ENCODE measurements around the gene THBD.

- TF ChIP-seq EZH2 (IDR thresholded peaks at IDR 0.05; ENCODE audit: insufficient read depth, poor library complexity, severe bottlenecking), result no peak
- TF ChIP-seq EZH2phosphoT487 (IDR thresholded peaks at IDR 0.05; ENCODE audit: insufficient read depth, low read depth), result no peak
Measured at GRCh38 chr20:23021951-23022350, 27.5 kb downstream of the THBD start.

Data from GM23248 (cell line).